ENCODE results near the gene CPED1. TPM values are rescaled to one million over a fixed set of nuclear protein-coding genes. Genes with fewer than 3 reads are reported as not detected.
"Not testable (repeated sequence)": the region's sequence is repeated elsewhere in the genome, so short reads cannot be mapped to it uniquely, and the experiment has no call there.

The CPED1 gene
- total RNA-seq, 1 donor from 2014 or later, result 33.8 TPM

DNA sequence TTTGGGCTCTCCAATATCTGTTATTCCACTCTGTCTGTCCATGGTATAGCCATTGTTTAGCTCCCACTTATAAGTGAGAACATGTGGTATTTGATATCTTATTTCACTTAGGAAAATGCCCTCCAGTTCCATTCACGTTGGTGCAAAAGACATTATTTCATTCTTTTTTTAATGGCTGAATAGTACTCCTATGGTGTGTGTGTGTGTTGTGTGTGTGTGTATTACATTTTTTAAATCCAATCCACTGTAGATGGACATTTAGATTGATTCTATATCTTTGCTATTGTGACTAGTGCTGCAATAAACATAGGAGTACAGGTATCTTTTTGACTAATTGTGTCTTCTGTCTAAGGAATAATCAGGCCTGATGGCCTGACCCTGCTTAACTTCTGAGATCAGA is 7.4 kb upstream of the CPED1 start:
- Histone ChIP-seq H3K36me3 (peaks cover 4% of the 10 kb centered on the region), H3K4me1 (peaks cover 13% of the 10 kb centered on the region), H3K27ac (replicated peaks) (no peak overlapping the region), H3K4me3 (no peak overlapping the region), H3K27me3 (ENCODE audit: low read depth) (no peaks in the 10 kb centered on the region), H3K9me3 (replicated peaks) (no peaks in the 10 kb centered on the region)
- intact Hi-C loops (cut with micrococcal nuclease), result no loop called here
- TF ChIP-seq CTCF (IDR thresholded peaks at IDR 0.05; ENCODE audit: borderline replicate concordance), result no peak
- no peak for DNase-seq

GRCh38 chr7:120981888-120982615 is 6.5 kb upstream of the CPED1 start:
- no peak overlapping the region for H3K27ac ChIP-seq (replicated peaks)
- DNase-seq, result no peak
- no peaks in the 10 kb centered on the region for H3K27me3 ChIP-seq (ENCODE audit: low read depth)
- H3K4me3 ChIP-seq, result no peak overlapping the region
- intact Hi-C loops (cut with micrococcal nuclease), result no loop called here
- TF ChIP-seq CTCF (IDR thresholded peaks at IDR 0.05; ENCODE audit: borderline replicate concordance), result no peak
- H3K4me1 ChIP-seq, result peaks cover 13% of the 10 kb centered on the region
- H3K36me3 ChIP-seq, result no peaks in the 10 kb centered on the region
- H3K9me3 ChIP-seq (replicated peaks), result no peaks in the 10 kb centered on the region

DNA sequence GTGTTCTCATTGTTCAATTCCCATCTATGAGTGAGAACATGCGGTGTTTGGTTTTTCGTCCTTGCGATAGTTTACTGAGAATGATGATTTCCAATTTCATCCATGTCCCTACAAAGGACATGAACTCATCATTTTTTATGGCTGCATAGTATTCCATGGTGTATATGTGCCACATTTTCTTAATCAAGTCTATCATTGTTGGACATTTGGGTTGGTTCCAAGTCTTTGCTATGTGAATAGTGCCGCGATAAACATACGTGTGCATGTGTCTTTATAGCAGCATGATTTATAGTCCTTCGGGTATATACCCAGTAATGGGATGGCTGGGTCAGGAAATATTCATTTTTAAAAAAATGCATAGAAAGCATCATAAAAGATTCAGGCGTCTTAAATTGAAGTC is 4.9 kb upstream of the CPED1 start:
- H3K4me1 ChIP-seq, result peaks cover 13% of the 10 kb centered on the region
- H3K27me3 ChIP-seq (ENCODE audit: low read depth); DNase-seq; H3K27ac ChIP-seq (replicated peaks); H3K36me3 ChIP-seq; H3K9me3 ChIP-seq (replicated peaks); H3K4me3 ChIP-seq; intact Hi-C loops (cut with micrococcal nuclease): not testable (repeated sequence)

DNA sequence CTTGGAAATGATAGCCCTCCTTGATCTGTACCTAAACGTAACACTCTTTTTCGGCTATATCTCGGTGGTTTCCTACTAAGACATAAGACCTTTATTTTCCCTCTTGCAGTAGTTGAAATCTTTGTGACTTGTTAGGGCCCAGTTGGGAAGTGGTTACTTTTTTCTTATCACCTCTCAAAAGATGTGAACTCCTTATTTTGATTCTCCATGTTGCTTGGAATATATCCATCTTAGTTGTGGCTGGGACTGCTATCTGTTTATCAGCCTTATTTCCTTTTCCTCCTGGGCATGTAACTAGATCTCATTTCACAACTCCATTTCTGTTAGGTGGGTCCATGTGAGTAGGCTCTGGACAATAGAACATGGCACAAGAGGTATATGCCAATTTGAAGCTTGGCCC is 4.1 kb upstream of the CPED1 start:
- H3K27ac ChIP-seq (replicated peaks), result peak overlapping the region; percentile 14
- DNase-seq, result no peak
- intact Hi-C loops (cut with micrococcal nuclease), result no loop called here
- peaks cover 19% of the 10 kb centered on the region for H3K4me1 ChIP-seq
- no peak overlapping the region for H3K4me3 ChIP-seq
- TF ChIP-seq CTCF (IDR thresholded peaks at IDR 0.05; ENCODE audit: borderline replicate concordance), result no peak
- H3K36me3 ChIP-seq, result no peaks in the 10 kb centered on the region
- no peaks in the 10 kb centered on the region for H3K9me3 ChIP-seq (replicated peaks)
- no peaks in the 10 kb centered on the region for H3K27me3 ChIP-seq (ENCODE audit: low read depth)

DNA sequence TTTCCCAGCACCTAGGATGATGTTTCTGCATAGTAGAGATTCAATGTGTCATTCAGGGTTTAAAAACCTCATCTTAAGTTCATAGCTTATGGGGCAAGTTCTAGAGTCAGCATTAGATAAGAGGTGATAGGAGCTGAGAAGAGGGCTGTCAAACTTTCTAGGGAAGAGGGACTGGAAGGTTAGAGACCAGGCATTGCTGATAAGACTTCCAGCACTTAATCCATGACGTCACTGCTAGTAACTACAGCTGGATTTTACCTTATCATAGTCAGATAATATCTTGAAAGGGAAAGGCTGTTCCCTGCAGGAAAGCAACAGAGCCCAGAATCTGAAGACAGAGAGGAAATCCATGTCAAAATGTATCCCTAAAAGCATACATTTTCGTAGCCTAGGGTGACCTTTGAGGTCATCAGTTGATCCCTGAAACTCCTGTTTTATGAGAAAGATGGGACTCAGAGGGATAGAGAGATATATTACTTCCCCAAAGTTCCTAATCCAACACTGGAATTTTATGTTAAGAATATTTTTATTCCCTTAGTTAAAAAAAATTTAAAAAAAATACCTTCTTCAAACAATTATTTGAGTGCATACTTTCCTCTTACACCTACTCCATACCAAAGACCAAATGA is 3.3 kb upstream of the CPED1 start:
- H3K9me3 ChIP-seq (replicated peaks), result no peaks in the 10 kb centered on the region
- no peaks in the 10 kb centered on the region for H3K27me3 ChIP-seq (ENCODE audit: low read depth)
- peak overlapping the region; percentile 14 for H3K27ac ChIP-seq (replicated peaks)
- H3K4me3 ChIP-seq, result no peak overlapping the region
- intact Hi-C loops (cut with micrococcal nuclease), result no loop called here
- no peak for DNase-seq
- H3K4me1 ChIP-seq, result peaks cover 26% of the 10 kb centered on the region
- no peaks in the 10 kb centered on the region for H3K36me3 ChIP-seq
- TF ChIP-seq CTCF (IDR thresholded peaks at IDR 0.05; ENCODE audit: borderline replicate concordance), result no peak

GRCh38 chr7:120985839-120986238 is 2.7 kb upstream of the CPED1 start:
- Histone ChIP-seq H3K27me3 (ENCODE audit: low read depth) (no peaks in the 10 kb centered on the region), H3K4me3 (no peak overlapping the region), H3K4me1 (peaks cover 32% of the 10 kb centered on the region), H3K36me3 (no peaks in the 10 kb centered on the region), H3K9me3 (replicated peaks) (no peaks in the 10 kb centered on the region), H3K27ac (replicated peaks) (no peak overlapping the region)
- TF ChIP-seq CTCF (IDR thresholded peaks at IDR 0.05; ENCODE audit: borderline replicate concordance), result no peak
- intact Hi-C loops (cut with micrococcal nuclease), result no loop called here
- DNase-seq, result no peak
